Right kidney (tissue), 9 donors: Measurements from ENCODE around the gene SRP14.
A peak's percentile ranks its signal among the peaks of the same experiment; 100 is the strongest.
"Not testable (repeated sequence)": the region's sequence is repeated elsewhere in the genome, so short reads cannot be mapped to it uniquely, and the experiment has no call there.

Source experiments
- DNase-seq: peaks from one replicate; pipeline ENCODE4 v3.0.0-alpha.2; 2016
- long read RNA-seq, 8 donors: transcript quantifications; one replicate each; lab custom pipeline, GENCODE V29; 2026

Gene SRP14, protein sequence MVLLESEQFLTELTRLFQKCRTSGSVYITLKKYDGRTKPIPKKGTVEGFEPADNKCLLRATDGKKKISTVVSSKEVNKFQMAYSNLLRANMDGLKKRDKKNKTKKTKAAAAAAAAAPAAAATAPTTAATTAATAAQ
- long read RNA-seq, donor 1, transcript SRP14-204 (4 exons, 780 nt): minor isoform, 54 of 954 reads
- long read RNA-seq, donor 1, transcript SRP14-201 (5 exons, 1,077 nt): major isoform, 737 of 954 reads
- long read RNA-seq, donor 1, transcript SRP14-205 (4 exons, 578 nt): minor isoform, 17 of 954 reads
- long read RNA-seq, donor 1, partial matches to known transcripts: 59 of 954 reads
- long read RNA-seq, donor 1, other reads (novel, unspliced or antisense): 87 of 954 reads
- long read RNA-seq, donor 2, transcript SRP14-205 (4 exons, 578 nt): minor isoform, 11 of 663 reads
- long read RNA-seq, donor 2, transcript SRP14-204 (4 exons, 780 nt): minor isoform, 33 of 663 reads
- long read RNA-seq, donor 2, transcript SRP14-201 (5 exons, 1,077 nt): major isoform, 454 of 663 reads
- long read RNA-seq, donor 2, partial matches to known transcripts: 110 of 663 reads
- long read RNA-seq, donor 2, other reads (novel, unspliced or antisense): 55 of 663 reads
- long read RNA-seq, donor 3, transcript SRP14-204 (4 exons, 780 nt): minor isoform, 26 of 330 reads
- long read RNA-seq, donor 3, transcript SRP14-201 (5 exons, 1,077 nt): major isoform, 252 of 330 reads
- long read RNA-seq, donor 3, transcript SRP14-205 (4 exons, 578 nt): minor isoform, 9 of 330 reads
- long read RNA-seq, donor 3, partial matches to known transcripts: 23 of 330 reads
- long read RNA-seq, donor 3, other reads (novel, unspliced or antisense): 19 of 330 reads
- long read RNA-seq, donor 4, transcript SRP14-205 (4 exons, 578 nt): minor isoform, 8 of 562 reads
- long read RNA-seq, donor 4, transcript SRP14-201 (5 exons, 1,077 nt): major isoform, 432 of 562 reads
- long read RNA-seq, donor 4, transcript SRP14-204 (4 exons, 780 nt): minor isoform, 34 of 562 reads
- long read RNA-seq, donor 4, partial matches to known transcripts: 41 of 562 reads
- long read RNA-seq, donor 4, other reads (novel, unspliced or antisense): 47 of 562 reads
- long read RNA-seq, donor 5, transcript SRP14-205 (4 exons, 578 nt): minor isoform, 6 of 648 reads
- long read RNA-seq, donor 5, transcript SRP14-204 (4 exons, 780 nt): minor isoform, 22 of 648 reads
- long read RNA-seq, donor 5, transcript SRP14-201 (5 exons, 1,077 nt): major isoform, 545 of 648 reads
- long read RNA-seq, donor 5, partial matches to known transcripts: 18 of 648 reads
- long read RNA-seq, donor 5, other reads (novel, unspliced or antisense): 54 of 648 reads
- long read RNA-seq, donor 6, transcript SRP14-205 (4 exons, 578 nt): minor isoform, 7 of 689 reads
- long read RNA-seq, donor 6, transcript SRP14-204 (4 exons, 780 nt): minor isoform, 42 of 689 reads
- long read RNA-seq, donor 6, transcript SRP14-201 (5 exons, 1,077 nt): major isoform, 464 of 689 reads
- long read RNA-seq, donor 6, partial matches to known transcripts: 133 of 689 reads
- long read RNA-seq, donor 6, other reads (novel, unspliced or antisense): 42 of 689 reads
- long read RNA-seq, donor 7: 0 reads
- long read RNA-seq, donor 8, transcript SRP14-201 (5 exons, 1,077 nt): major isoform, 500 of 643 reads
- long read RNA-seq, donor 8, transcript SRP14-205 (4 exons, 578 nt): minor isoform, 6 of 643 reads
- long read RNA-seq, donor 8, transcript SRP14-204 (4 exons, 780 nt): minor isoform, 40 of 643 reads
- long read RNA-seq, donor 8, partial matches to known transcripts: 27 of 643 reads
- long read RNA-seq, donor 8, other reads (novel, unspliced or antisense): 70 of 643 reads

DNA sequence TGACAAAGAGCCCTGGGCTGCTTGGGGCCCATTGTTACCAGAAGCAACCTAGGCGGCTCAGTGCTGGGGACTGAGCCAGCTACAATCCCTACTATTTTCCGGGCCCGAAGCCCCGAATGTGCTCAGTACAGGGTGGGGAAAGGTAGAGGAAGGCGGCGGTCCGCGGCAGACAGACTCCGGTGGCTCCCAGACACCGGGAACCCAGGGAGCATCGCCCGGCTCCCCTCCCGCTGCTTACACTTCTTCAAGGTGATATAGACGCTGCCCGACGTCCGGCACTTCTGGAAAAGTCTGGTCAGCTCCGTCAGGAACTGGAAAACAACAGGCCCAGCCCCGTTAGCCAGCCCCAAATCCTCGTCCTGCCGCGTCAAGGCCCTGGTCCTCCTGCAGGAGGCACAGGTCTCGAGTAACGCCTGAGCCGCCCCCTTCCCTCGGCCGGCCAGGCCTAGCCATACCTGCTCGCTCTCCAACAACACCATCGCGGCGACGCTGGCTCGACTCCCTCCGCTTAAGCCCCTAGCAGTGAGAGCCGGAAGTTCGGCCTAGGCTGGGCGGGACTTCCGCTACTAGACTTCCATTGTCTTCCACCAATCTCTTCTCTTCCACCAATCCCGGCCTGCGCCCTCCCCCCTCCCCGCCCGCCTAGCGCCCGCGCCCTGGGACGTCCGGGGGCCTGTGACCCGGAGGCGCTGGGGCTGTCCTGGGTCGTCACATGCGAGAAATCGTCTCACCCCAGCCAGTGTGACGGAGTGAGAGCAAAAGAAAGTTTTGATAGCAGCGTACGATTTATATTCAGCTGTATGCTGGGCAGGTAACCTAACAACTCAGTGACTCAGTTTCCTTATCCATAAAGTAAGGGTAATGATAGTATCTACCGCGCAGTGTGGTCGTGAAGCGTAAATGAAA, at the start of gene SRP14:
Gene SRP14, minus strand, starts transcription at position 544 of the 906 bp plus-strand sequence. Its CDS starts 65 bp downstream, at position 479.
- peak; percentile 97 for DNase-seq

DNA sequence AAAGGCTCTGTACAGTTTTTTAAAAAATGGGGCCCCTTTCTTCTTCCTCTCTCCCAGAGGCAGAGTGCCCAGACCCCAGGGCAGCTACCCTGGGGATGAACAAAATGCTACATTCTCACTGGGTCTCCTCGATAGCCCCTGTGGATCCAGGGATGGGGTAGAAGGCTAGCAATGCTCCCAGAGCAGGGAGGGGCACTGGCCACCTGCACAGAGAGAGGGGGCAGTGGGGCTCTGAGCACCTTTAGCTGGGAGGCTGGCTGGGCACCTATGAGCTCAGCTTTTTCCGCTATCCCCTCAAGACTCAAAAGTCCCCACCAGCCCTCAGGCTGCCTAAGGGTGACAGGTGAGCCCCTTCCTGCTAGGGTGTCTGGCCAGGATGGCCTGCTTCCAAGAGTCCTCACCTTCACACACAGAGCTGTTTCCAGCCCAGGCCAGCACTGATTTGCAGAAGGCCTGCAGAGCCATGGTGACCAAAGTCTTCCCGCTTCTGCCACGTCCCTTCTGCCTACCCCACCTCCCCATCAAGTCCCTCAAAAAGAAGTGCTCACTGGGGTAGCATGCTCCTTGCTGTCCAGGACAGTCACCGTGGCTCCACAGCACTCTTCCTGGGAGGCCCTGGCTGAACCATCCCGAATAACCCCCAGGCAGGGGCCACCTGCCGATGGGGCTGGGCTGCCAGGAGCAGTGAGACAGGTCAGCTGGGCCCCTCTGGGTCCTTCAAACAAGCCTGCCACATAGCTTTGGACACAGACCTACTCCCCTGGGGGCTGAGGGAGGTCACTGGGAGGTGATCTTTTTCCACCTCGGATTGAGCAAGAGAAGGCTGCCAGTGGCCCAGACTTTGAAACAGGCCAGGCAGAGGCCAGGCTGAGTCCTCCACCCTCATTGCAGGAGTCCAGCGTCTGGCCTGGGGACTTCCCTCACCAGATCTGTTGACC, 49.3 kb upstream of the SRP14 start:
- DNase-seq: peak; percentile 62

GRCh38 chr15:40087068-40087810, 48.3 kb upstream of the SRP14 start:
- no peak for DNase-seq

DNA sequence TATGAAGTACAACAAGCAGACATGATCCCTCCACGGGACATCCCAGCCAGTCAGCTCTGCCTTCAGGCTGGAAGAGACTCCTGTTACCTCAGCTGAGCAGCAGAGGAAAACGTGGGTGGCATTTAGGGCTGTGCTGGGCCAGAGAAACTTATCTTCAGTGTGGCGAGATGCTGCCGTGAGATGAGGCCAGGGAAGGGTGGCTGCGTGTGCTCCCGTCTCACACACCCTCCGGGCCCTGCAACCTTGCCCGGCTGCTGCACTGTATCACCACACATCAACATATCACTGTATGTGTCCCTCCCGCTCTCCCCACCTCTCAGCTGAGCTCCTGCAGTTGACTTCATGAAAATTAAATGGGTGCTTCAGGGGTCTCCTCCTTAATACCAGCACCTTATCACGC, 46.3 kb upstream of the SRP14 start:
- no peak for DNase-seq

GRCh38 chr15:40084650-40085049, 45.7 kb upstream of the SRP14 start:
- no peak for DNase-seq

GRCh38 chr15:40082195-40082883, 43.4 kb upstream of the SRP14 start:
- DNase-seq: no peak

DNA sequence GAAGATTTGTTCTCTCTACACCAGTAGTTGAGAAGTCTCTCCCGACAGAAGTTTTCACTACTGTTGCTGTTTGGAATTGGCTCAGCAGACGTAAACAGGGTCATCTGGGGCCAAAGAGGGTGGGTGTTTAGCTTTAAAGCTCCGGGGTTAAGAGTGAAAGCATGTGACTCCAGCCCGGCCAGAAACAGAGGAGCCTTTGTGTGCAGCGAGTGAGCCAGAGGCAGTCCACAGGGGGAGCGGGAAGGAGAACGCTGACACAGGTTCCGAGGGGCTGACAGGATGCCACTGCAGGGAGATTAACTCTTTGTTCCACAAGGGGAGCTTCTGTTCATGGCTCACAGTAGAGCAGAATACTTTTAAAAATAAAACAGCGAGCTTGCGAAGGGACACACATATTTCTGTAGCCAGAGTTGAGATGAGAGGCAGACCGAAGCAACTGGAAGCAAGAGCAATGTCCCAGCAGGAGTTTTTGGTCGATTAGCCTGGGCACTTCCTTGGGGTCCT, 42.8 kb upstream of the SRP14 start:
- peak; percentile 73 for DNase-seq

DNA sequence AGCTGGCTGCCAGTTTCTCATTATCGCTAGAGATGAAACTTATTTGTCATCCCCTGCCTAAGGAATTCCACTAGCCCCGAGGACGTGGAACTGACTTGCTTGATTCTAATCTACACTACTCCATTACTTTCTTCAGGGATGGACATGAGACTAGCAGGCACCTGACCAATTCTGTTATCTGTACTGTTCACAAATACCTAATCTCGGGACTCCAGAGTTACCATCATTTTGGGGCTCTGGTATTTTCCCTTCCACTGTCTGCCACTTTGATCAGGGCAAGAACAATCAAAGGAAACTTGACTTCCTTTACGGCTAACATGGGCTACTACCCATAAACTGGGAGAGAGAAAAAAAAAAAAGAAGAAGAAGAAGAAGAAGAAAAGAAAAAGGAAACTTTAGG, 41.9 kb upstream of the SRP14 start:
- DNase-seq: no peak

GRCh38 chr15:40080104-40080503, 41.1 kb upstream of the SRP14 start:
- DNase-seq: no peak

GRCh38 chr15:40079456-40079855, 40.5 kb upstream of the SRP14 start:
- no peak for DNase-seq

GRCh38 chr15:40075298-40076044, 36.5 kb upstream of the SRP14 start:
- no peak for DNase-seq

- not testable (repeated sequence) for DNase-seq
Measured at GRCh38 chr15:40074656-40075055, 35.7 kb upstream of the SRP14 start.

DNA sequence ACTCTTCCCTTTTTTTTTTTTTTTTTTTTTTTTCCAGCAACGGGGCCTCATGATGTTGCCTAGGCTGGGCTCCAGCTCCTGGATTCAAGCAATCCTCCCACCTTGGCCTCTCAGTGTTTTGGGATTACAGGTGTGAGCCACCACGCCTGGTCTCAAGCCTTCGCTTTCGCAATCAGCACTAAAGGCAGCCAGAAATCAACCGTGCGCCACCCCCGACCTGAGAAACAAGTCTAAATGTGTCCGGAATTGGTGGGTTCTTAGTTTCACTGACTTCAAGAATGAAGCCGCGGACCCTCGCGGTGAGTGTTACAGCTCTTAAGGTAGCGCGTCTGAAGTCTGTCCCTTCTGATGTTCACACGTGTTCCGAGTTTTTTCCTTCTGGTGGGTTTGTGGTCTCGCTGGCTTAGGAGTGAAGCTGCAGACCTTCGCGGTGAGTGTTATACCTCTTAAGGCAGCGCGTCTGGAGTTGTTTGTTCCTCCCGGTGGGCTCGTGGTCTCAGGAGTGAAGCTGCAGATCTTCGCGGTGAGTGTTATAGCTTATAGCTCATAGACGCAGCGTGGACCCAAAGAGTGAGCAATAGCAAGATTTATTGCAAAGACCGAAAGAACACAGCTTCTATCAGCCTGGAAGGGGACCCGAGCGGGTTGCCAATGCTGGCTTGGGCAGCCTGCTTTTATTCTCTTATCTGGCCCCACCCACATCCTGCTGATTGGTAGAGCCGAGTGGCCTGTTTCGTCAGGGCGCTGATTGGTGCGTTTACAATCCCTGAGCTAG, 34.9 kb upstream of the SRP14 start:
- not testable (repeated sequence) for DNase-seq

DNA sequence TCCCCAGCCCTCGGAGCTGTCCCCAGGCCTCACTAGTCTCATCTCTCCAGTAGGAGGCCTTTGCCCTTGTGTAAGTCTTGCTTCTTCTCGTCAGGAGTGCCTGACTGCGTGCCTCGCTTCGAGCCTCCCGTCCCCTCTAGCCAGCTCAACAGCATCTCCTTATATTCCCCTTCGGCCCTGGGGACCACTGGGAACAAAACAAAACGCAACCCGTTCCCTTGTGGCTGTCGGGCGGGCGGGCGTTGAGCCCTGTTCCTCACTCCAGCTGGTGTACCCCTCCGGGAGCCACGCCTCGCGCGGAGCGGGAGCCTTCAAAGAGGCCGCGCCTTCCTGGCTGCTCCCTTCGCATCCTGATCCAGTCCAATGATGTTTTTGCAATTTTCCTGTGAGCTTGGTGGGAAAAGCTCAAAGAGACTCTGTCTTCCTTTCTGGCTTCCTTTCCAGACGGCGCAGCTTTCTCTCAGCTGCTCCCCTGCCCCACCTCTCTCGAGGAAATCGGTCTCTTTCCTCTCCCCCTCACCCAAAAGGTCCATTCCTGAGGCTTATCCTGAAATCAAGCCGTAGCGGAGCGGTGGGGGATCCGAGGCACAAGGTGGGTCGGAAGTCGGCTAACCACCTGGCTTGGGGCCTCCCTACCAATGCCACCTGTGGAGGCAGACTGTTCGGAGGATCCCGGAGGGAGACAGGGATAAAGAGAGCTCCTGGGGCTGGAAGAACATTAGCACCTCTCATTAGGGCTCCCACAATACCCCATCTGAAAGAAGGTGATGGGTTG, 33.4 kb upstream of the SRP14 start:
- DNase-seq: no peak
